IMR-90 (cell line): ENCODE results near the gene DISC1. TPM values are rescaled to one million over a fixed set of nuclear protein-coding genes. Genes with fewer than 3 reads are reported as not detected.
A peak's percentile ranks its signal among the peaks of the same experiment; 100 is the strongest.

Source experiments
- ATAC-seq: fragments of 200-7000 bp; cut with Tn5 transposase; 2 replicates; pipeline ENCODE4 v1.9.1; 2020; ENCODE audit warnings: low read depth, mild to moderate bottlenecking, moderate library complexity
- BruUV-seq: library from RNA; stranded (reverse); fragments of 400-500 nt; replicated peaks from 2 replicates; lab custom pipeline; 2021; lab: Mats Ljungman, UMichigan
- CTCF ChIA-PET: fragments of 300-600 bp; formaldehyde crosslinking; extraction: SDS; loops from one replicate; lab custom pipeline; 2021; ENCODE audit warnings: antibody characterized with exemption; lab: Yijun Ruan, JAX
- POLR2A ChIA-PET: fragments of 300-600 bp; sonication (Branson Sonifier 250); formaldehyde crosslinking; loops from one replicate; lab custom pipeline; 2022; ENCODE audit warnings: antibody characterized with exemption; ENCODE audit not compliant: unreplicated experiment; lab: Charles Lee
- DNase-seq: peaks from one replicate; pipeline ENCODE4 v3.0.0; 2013
- H2AFZ ChIP-seq: replicated peaks from 2 replicates; pipeline ENCODE3; 2013; ENCODE audit warnings: low read length, mild to moderate bottlenecking; ENCODE audit not compliant: poor library complexity
- H2AK5ac ChIP-seq: 2 replicates; pipeline ENCODE4 v1.6.1; 2013; ENCODE audit warnings: low read depth, low read length, inconsistent platforms
- H2AK9ac ChIP-seq: replicated peaks from 2 replicates; pipeline ENCODE3; 2013; ENCODE audit warnings: mild to moderate bottlenecking, low read depth, low read length, moderate library complexity; ENCODE audit not compliant: poor library complexity
- H2BK120ac ChIP-seq: 2 replicates; pipeline ENCODE4 v1.6.1; 2013; ENCODE audit warnings: low read depth, low read length, inconsistent platforms
- H2BK15ac ChIP-seq: 3 replicates; pipeline ENCODE4 v1.6.1; 2013; ENCODE audit warnings: low read depth, low read length, inconsistent platforms
- H2BK20ac ChIP-seq: 2 replicates; pipeline ENCODE4 v1.6.1; 2013; ENCODE audit warnings: low read depth, mild to moderate bottlenecking, inconsistent platforms, low read length, moderate library complexity
- H2BK5ac ChIP-seq: 2 replicates; pipeline ENCODE4 v1.6.1; 2013; ENCODE audit warnings: mild to moderate bottlenecking, low read depth, low read length, inconsistent platforms; ENCODE audit not compliant: poor library complexity, severe bottlenecking
- H3K14ac ChIP-seq: replicated peaks from 2 replicates; pipeline ENCODE4 v1.6.1; 2013; ENCODE audit warnings: low read depth, low read length, inconsistent platforms
- H3K18ac ChIP-seq: 2 replicates; pipeline ENCODE4 v1.6.1; 2013; ENCODE audit warnings: low read depth, low read length, control low read depth
- H3K23ac ChIP-seq: 2 replicates; pipeline ENCODE4 v1.6.1; 2013; ENCODE audit warnings: low read depth, low read length, inconsistent platforms
- H3K27ac ChIP-seq: 2 replicates; pipeline ENCODE4 v1.5.1; 2013; ENCODE audit warnings: mild to moderate bottlenecking, control low read depth, low read length; ENCODE audit not compliant: insufficient read depth
- H3K27me3 ChIP-seq: 2 replicates; pipeline ENCODE4 v1.6.1; 2013; ENCODE audit warnings: low read length; ENCODE audit not compliant: control insufficient read depth, insufficient read depth
- H3K36me3 ChIP-seq: 2 replicates; pipeline ENCODE4 v1.6.1; 2013; ENCODE audit warnings: low read length, mixed read lengths; ENCODE audit not compliant: control insufficient read depth, insufficient read depth
- H3K4ac ChIP-seq: 2 replicates; pipeline ENCODE4 v1.6.1; 2013; ENCODE audit warnings: low read depth, low read length, inconsistent platforms
- H3K4me1 ChIP-seq: 2 replicates; pipeline ENCODE4 v1.6.1; 2013; ENCODE audit warnings: low read length, mixed read lengths; ENCODE audit not compliant: control insufficient read depth, insufficient read depth
- H3K4me2 ChIP-seq: 2 replicates; pipeline ENCODE4 v1.6.1; 2013; ENCODE audit warnings: low read depth, mild to moderate bottlenecking, control low read depth, low read length, moderate library complexity
- H3K4me3 ChIP-seq: 2 replicates; pipeline ENCODE4 v1.5.1; 2013; ENCODE audit warnings: low read depth, mild to moderate bottlenecking, control low read depth, low read length, moderate library complexity; ENCODE audit not compliant: insufficient read depth
- H3K56ac ChIP-seq: 2 replicates; pipeline ENCODE4 v1.6.1; 2013; ENCODE audit warnings: low read length, inconsistent platforms; ENCODE audit not compliant: insufficient read depth; ENCODE audit errors: extremely low read depth
- H3K79me1 ChIP-seq, 2 experiments: 2 replicates each; pipeline ENCODE4 v1.6.1; 2013; ENCODE audit warnings: low read length in 2 of 2, inconsistent platforms in 1 of 2, low read depth in 1 of 2
- H3K9ac ChIP-seq: 2 replicates; pipeline ENCODE4 v1.6.1; 2013; ENCODE audit warnings: low read depth, low read length, control low read depth
- H3K9me1 ChIP-seq: 2 replicates; pipeline ENCODE4 v1.6.1; 2013; ENCODE audit warnings: low read length, inconsistent platforms; ENCODE audit not compliant: insufficient read depth
- H3K9me3 ChIP-seq: 2 replicates; pipeline ENCODE4 v1.6.1; 2013; ENCODE audit warnings: low read length; ENCODE audit not compliant: control insufficient read depth, insufficient read depth
- H4K20me1 ChIP-seq: 2 replicates; pipeline ENCODE4 v1.6.1; 2013; ENCODE audit warnings: low read length, inconsistent platforms; ENCODE audit not compliant: insufficient read depth
- H4K5ac ChIP-seq: 2 replicates; pipeline ENCODE4 v1.6.1; 2013; ENCODE audit warnings: mild to moderate bottlenecking, low read depth, low read length, control low read depth
- H4K8ac ChIP-seq, 2 experiments: 2 replicates each; pipeline ENCODE4 v1.6.1; 2013; ENCODE audit warnings: low read depth in 2 of 2, low read length in 2 of 2, control low read depth in 1 of 2, inconsistent platforms in 1 of 2
- H4K91ac ChIP-seq: 2 replicates; pipeline ENCODE4 v1.6.1; 2013; ENCODE audit warnings: low read depth, low read length, inconsistent platforms; ENCODE audit not compliant: insufficient read depth
- BHLHE40 ChIP-seq: fragments of 150-350 bp; IDR thresholded peaks from 2 replicates; pipeline ENCODE4 v1.6.1; 2016; ENCODE audit warnings: mild to moderate bottlenecking, low read depth, low read length
- CEBPB ChIP-seq: IDR thresholded peaks from 2 replicates; pipeline ENCODE4 v1.6.1; 2012; ENCODE audit warnings: low read depth, low read length, improper control_type of control experiment
- CHD1 ChIP-seq: IDR thresholded peaks from 2 replicates; pipeline ENCODE4 v1.6.1; 2012; ENCODE audit warnings: low read depth, low read length, improper control_type of control experiment
- FOS ChIP-seq: fragments of 150-350 bp; IDR thresholded peaks from 2 replicates; pipeline ENCODE4 v1.6.1; 2016; ENCODE audit warnings: low read depth, low read length
- MAFK ChIP-seq: IDR thresholded peaks from 2 replicates; pipeline ENCODE4 v1.6.1; 2012; ENCODE audit warnings: low read depth, low read length, improper control_type of control experiment
- MAZ ChIP-seq: IDR thresholded peaks from 2 replicates; pipeline ENCODE4 v1.6.1; 2012; ENCODE audit warnings: low read depth, mild to moderate bottlenecking, low read length, improper control_type of control experiment, moderate library complexity, borderline replicate concordance
- MXI1 ChIP-seq: IDR thresholded peaks from 2 replicates; pipeline ENCODE4 v1.6.1; 2012; ENCODE audit warnings: low read depth, mild to moderate bottlenecking, low read length, moderate library complexity, borderline replicate concordance
- NFE2L2 ChIP-seq: fragments of 150-350 bp; IDR thresholded peaks from 2 replicates; pipeline ENCODE4 v1.6.1; 2016; ENCODE audit warnings: low read depth, mild to moderate bottlenecking, low read length
- POLR2A ChIP-seq: IDR thresholded peaks from 2 replicates; pipeline ENCODE4 v1.6.1; 2012; ENCODE audit warnings: mild to moderate bottlenecking, low read depth, low read length
- RAD21 ChIP-seq: IDR thresholded peaks from 2 replicates; pipeline ENCODE4 v1.6.1; 2012; ENCODE audit warnings: low read length, improper control_type of control experiment
- RCOR1 ChIP-seq: IDR thresholded peaks from 2 replicates; pipeline ENCODE4 v1.6.1; 2012; ENCODE audit warnings: mild to moderate bottlenecking, low read length, improper control_type of control experiment; ENCODE audit not compliant: insufficient replicate concordance
- RFX5 ChIP-seq: IDR thresholded peaks from 2 replicates; pipeline ENCODE4 v1.8.0; 2012; ENCODE audit warnings: low read depth, mild to moderate bottlenecking, low read length, moderate library complexity
- SMC3 ChIP-seq: fragments of 150-350 bp; IDR thresholded peaks from 2 replicates; pipeline ENCODE4 v1.6.1; 2016; ENCODE audit warnings: low read depth, mild to moderate bottlenecking, antibody characterized with exemption, low read length, moderate library complexity
- WGBS, 2 experiments: methylation state at CpG; one replicate each; pipeline versions ENCODE4 v1.1.5 to v1.1.7; 2013; ENCODE audit warnings: missing lambda C conversion rate in 2 of 2; ENCODE audit not compliant: insufficient read length in 1 of 2; ENCODE audit errors: extremely low coverage in 2 of 2; 5-methylcytosine and 5-hydroxymethylcytosine counted together
- dilution Hi-C: fragments of 300-500 bp; cut with HindIII; formaldehyde crosslinking; loops from one replicate; pipeline ENCODE4 v1.14.3; 2018; ENCODE audit warnings: low sequenced_read_pairs; ENCODE audit not compliant: unreplicated experiment
- in situ Hi-C: fragments of 300-500 bp; cut with MboI; formaldehyde crosslinking; loops from 3 replicates; pipeline ENCODE4 v1.14.3; 2019; ENCODE audit warnings: low sequenced_read_pairs, inconsistent platforms, mixed read lengths
- intact Hi-C: fragments of 100-400 bp; cut with micrococcal nuclease; formaldehyde crosslinking; loops from 2 replicates; pipeline ENCODE4 v1.10.0; 2022
- polyA plus RNA-seq, 3 experiments: library from polyadenylated mRNA; depleted of rRNA; stranded (reverse); fragments of >200 nt; gene quantifications; 2 replicates each; pipeline ENCODE4 v1.2.3, GENCODE V29; 2012; ENCODE audit warnings: low replicate concordance in 1 of 3
- total RNA-seq: library from RNA; depleted of rRNA; stranded (reverse); fragments of >200 nt; gene quantifications from 2 replicates; pipeline ENCODE4 v1.2.3, GENCODE V29; 2012
- TF ChIP-seq, protein P1 (sequence below): fragments of 150-350 bp; IDR thresholded peaks from 2 replicates; pipeline ENCODE4 v1.6.1; 2017; ENCODE audit warnings: mild to moderate bottlenecking, antibody characterized with exemption, low read length, low read depth
- TF ChIP-seq, protein P2 (sequence below): fragments of 150-350 bp; IDR thresholded peaks from 2 replicates; pipeline ENCODE4 v1.6.1; 2016; ENCODE audit warnings: low read depth, mild to moderate bottlenecking, low read length, moderate library complexity, borderline replicate concordance
- TF ChIP-seq, protein P3 (sequence below): conservative IDR thresholded peaks from 2 replicates; pipeline ENCODE4 v1.5.1; 2012; ENCODE audit warnings: mild to moderate bottlenecking, low read depth, low read length, improper control_type of control experiment

Gene DISC1
- total and polyA plus RNA-seq, 2 of the 4 experiments (the other 2 are of a cell fraction) = 2.2 to 7.0 TPM

DNA sequence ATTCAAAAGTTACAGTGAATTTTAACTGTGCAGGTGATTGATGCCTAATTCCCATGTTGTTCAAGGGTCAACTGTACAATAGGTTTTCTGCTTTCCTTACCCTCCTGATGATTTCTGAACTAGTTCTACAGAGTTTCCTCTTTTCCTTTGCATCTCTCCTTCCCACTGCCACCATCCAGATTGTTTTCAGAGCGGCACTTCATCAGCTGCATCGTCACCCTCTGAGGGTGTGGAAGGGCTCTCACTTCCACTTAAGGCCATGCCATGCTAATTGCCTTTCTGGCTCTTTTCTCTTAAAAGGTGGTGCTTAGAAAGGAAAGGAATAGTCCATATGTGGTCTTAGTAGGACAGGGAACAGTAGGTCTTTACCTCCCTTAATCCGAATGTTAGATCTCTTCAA is 39.1 kb downstream of the DISC1 start:
- Histone ChIP-seq H2BK20ac (no peak overlapping the region), H3K4me2 (no peak overlapping the region), H4K91ac (no peak overlapping the region), H3K9me1 (peaks cover 3% of the 10 kb centered on the region; the same call in 1 of the 2 replicates), H2BK120ac (no peak overlapping the region), H3K36me3 (no peaks in the 10 kb centered on the region), H2AFZ (no peak overlapping the region), H4K20me1 (no peaks in the 10 kb centered on the region), H2BK5ac (no peak overlapping the region), H3K27ac (no peak overlapping the region), H3K14ac (no peak overlapping the region), H2BK15ac (no peak overlapping the region), H3K4me1 (peaks cover 3% of the 10 kb centered on the region), H4K5ac (0 out of 2 replicates have a peak overlapping the region, but pooled peaks have one; percentile 29), H3K27me3 (no peaks in the 10 kb centered on the region), H2AK5ac (no peak overlapping the region), H3K18ac (0 out of 2 replicates have a peak overlapping the region, but pooled peaks have one; percentile 39), H3K79me1 (peaks cover 3 to 6% of the 10 kb centered on the region in 2 experiments; a peak in 2 of 4 replicates), H3K56ac (no peak overlapping the region), H3K9me3 (no peaks in the 10 kb centered on the region), H3K4me3 (no peak overlapping the region), H3K9ac (no peak overlapping the region), H3K23ac (no peak overlapping the region), H2AK9ac (no peak overlapping the region), H4K8ac (no peak overlapping the region), H3K4ac (no peak overlapping the region)
- TF ChIP-seq RFX5 (no peak), NFE2L2 (no peak), BHLHE40 (no peak), RCOR1 (no peak), RAD21 (no peak), MXI1 (no peak), CEBPB (no peak), FOS (no peak), MAFK (no peak), POLR2A (no peak), SMC3 (no peak), CHD1 (no peak), MAZ (no peak)
- TF ChIP-seq, protein P1, sequence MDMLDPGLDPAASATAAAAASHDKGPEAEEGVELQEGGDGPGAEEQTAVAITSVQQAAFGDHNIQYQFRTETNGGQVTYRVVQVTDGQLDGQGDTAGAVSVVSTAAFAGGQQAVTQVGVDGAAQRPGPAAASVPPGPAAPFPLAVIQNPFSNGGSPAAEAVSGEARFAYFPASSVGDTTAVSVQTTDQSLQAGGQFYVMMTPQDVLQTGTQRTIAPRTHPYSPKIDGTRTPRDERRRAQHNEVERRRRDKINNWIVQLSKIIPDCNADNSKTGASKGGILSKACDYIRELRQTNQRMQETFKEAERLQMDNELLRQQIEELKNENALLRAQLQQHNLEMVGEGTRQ = no peak
- TF ChIP-seq, protein P2, sequence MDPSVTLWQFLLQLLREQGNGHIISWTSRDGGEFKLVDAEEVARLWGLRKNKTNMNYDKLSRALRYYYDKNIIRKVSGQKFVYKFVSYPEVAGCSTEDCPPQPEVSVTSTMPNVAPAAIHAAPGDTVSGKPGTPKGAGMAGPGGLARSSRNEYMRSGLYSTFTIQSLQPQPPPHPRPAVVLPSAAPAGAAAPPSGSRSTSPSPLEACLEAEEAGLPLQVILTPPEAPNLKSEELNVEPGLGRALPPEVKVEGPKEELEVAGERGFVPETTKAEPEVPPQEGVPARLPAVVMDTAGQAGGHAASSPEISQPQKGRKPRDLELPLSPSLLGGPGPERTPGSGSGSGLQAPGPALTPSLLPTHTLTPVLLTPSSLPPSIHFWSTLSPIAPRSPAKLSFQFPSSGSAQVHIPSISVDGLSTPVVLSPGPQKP = no peak
- TF ChIP-seq, protein P3, sequence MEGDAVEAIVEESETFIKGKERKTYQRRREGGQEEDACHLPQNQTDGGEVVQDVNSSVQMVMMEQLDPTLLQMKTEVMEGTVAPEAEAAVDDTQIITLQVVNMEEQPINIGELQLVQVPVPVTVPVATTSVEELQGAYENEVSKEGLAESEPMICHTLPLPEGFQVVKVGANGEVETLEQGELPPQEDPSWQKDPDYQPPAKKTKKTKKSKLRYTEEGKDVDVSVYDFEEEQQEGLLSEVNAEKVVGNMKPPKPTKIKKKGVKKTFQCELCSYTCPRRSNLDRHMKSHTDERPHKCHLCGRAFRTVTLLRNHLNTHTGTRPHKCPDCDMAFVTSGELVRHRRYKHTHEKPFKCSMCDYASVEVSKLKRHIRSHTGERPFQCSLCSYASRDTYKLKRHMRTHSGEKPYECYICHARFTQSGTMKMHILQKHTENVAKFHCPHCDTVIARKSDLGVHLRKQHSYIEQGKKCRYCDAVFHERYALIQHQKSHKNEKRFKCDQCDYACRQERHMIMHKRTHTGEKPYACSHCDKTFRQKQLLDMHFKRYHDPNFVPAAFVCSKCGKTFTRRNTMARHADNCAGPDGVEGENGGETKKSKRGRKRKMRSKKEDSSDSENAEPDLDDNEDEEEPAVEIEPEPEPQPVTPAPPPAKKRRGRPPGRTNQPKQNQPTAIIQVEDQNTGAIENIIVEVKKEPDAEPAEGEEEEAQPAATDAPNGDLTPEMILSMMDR = no peak
- ATAC-seq (no peak), DNase-seq (no peak)
- dilution Hi-C loops (no loop called here), in situ Hi-C loops (no loop called here), intact Hi-C loops (no loop called here)
- POLR2A ChIA-PET = interaction anchor here (0.6 kb wide), 2 partner anchors 18 to 37 kb away, joined by 3 to 6 read pairs; no protein-coding TSS in a partner anchor
- no TSS peak for BruUV-seq
- no CpG with 5 or more reads among the region's 3 CpGs for WGBS, 2 experiments
- CTCF ChIA-PET = no interaction called here
